GM21381 (cell line): ENCODE data around the gene CFAP65.
A peak's percentile ranks its signal among the peaks of the same experiment; 100 is the strongest.

Experiments used
- ATAC-seq: cut with Tn5 transposase; IDR thresholded peaks from one replicate; pipeline ENCODE4 v1.9.1; 2021; ENCODE audit warnings: mild to moderate bottlenecking, moderate library complexity; ENCODE audit not compliant: unreplicated experiment

Gene CFAP65

DNA sequence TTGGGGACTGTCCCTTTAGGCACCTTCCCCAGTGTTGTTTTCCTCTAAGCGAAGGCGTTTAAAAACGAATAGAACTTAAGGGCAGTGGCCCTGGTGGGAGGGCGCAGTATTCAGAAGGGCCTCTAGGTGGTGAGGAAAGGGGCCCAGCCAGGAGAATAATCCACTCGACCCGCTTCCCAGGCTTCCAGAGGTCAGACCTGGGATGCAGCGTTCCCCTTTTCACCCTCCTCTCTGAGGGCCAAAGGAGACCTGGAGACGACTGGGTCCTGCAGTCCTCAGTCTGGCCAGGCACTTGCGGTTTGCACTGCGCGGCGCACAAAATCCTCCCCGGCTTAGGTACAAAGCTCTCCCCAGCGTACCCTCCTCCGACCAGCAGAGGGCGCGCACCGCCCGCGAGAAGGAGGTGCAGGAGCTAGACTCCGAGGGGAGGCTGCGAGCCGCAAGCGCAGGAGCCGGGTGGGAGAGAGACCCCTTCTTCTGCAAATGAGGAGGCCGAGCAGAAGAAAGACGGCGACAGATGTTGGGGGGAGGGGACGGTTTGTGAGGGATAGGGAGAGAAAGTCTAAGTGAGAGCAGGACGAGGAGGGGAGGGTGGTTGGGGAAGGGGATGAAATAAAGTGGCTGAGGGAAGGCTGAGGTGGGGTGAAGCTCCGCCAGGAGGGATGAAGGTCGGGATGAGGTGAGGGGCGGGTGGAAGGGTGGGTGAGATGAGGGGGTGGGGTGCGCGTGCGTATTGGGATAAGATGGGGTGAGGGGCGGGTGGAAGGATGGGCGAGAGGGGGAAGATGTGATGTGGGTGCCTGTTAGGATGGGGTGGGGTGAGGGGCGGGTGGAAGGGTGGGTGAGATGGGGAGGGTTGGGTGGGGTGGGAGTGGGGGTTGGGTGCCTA, 61.2 kb downstream of the CFAP65 start:
- peak; percentile 91 for ATAC-seq

GRCh38 chr2:218975060-218975777, 66.1 kb downstream of the CFAP65 start:
- no peak for ATAC-seq

GRCh38 chr2:218970894-218971293, 70.4 kb downstream of the CFAP65 start:
- no peak for ATAC-seq

DNA sequence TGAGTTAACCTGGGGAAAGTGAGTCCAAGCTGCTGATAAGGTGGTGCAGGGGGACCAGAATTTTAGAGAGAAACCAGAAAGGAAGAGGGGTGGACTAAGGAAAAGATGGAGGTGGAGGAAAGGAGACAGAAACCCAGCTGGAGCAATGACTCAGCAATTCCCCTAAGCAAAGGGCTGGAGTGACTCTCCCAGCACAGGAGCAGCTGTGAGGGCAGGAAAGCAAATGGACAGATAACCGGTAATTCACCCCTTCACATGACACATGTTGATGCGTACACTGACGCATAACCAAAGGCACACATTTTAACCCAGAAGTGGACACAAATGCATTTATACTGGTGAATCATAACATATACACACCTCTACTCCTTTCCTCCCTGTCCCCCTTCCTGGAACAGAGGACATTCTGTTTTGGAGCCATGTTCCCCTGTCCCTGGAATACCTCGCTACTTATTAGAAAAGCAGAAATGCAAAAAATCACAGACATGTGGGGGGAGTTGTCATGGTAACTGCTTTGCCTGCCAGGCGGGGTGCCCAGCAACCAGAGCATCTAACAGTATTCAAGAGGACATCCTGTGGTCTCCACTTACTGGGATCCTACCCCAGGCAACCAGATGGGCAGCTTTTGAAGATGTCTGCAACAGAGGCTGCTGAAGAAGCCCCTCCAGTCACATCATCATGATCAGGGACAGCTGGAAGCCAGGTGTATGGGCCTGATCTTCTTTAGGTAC, 77.1 kb downstream of the CFAP65 start:
- no peak for ATAC-seq

DNA sequence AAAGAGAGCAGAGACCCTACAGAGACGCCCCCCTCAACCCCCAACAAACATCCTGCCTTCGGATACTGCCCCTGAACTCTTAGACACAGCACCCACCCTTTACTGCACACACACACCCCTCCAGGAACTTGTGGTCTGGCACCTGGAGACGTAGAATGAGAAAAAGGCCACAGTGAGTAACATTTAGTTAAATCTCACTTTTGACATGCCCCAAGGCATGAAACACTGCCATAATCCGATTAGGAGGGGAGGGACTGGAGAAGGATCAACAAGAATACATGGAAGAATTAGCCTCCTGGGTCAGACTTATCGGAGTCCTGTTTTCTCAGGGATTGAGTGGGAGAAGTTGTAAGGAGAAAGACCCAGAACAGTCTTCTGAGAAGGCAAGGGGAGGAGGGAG, 77.7 kb downstream of the CFAP65 start:
- no peak for ATAC-seq

DNA sequence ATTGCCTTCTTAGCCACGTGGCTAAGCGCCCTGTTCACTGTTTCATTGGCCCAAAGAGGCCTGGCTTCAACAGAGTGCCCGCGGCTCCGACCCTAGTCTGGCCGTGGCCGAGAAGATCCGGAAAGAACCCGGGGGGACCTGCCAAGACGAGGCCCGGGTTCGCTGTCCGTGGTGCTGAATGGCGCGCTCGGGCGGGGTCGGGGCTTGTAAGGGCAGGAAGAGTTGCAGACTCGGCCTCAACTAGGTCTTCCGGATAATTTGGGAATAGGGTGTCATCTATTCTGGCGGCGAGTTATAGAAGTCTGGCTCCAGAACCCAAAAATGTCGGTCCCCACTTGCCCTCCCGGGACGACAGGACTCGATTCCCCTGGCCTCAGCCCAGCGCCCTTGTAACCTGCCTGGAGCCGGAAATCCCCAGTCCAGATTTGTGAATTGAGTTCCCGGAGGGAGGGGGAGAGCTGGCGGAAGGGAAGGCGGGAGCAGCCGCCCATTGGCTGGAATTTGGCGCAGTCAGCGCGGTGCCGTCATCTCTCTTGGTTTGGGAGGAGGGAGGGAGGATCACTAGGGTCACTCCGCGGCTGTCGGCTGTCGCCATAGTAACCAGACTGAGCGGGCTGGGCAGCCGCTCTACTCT, 78.3 kb downstream of the CFAP65 start:
- no peak for ATAC-seq

DNA sequence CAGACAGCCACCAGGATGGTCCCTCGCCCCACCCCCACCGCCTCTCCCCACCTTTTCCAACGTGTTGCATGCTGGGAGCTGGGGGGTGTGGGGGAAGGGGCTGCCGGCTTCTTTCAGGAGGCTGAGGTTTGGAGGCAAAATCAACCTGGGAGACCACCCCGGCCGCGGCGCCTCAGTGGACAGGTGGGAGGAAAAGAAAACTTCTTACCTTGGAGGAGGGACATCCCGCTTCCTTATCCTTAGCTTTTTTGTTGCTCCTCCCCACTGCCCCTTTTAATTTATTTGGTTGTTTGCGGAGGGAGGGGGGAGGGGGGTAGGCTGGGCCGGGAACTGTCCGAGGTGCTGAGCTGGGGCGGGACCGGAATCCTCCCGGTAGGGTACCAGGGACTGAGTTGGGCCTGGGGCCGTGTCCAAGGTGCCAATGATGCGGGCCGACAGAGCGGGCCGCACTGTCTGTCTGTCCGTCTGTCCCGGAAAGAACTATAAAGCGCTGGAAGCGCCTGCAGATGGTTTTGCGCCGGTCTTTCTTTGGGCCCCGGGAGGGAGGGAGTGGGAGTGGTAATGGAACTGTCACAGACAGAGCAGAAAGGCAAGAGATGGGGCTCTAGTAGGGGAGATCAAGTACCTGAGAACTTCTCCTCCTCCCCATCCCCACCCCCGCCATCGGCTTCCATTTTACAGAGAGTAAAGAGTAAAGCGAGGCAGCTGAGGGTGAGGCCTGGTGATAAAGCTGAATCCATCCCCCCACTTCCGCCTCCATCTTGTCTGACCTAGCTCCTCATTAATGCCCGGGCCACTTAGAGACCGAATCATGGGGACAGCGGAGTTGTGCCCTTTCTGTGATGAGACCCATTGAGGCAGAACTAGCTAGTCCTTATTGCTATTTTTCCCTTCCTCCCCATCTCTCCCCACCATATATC, 79.4 kb downstream of the CFAP65 start:
- no peak for ATAC-seq

GRCh38 chr2:218961229-218961628, 80.1 kb downstream of the CFAP65 start:
- ATAC-seq: no peak

GRCh38 chr2:218960309-218961165, 80.8 kb downstream of the CFAP65 start:
- no peak for ATAC-seq

- no peak for ATAC-seq
Measured at GRCh38 chr2:218959761-218960308, 81.5 kb downstream of the CFAP65 start.

DNA sequence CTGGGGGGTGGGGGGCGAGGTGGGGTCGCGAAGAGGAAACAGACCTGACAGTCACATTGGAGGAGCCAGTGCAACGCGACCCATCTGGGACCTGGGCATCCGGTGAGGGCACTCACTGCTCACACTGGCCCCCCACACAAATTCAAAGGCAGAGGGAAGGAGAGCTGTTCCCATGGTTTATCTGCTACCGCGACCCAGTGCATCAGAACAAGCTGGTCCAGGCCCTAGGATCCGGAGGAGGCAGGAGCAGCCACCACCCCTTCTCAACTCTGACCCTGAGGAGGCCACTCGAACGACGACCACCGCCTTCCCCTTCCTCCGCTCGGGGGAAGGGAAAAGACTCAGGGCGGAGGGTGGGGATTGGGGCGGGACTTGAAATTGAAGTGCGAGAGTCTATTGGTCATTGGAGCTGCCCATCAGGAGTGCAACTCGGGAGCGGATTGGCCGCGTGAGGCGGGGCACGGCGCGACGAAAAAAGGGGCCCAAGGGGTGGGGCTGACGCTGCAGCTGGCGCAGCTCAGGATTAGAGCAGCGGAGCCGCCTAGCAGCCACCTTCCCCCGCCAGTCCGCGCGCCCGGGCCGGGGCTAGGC, 82.1 kb downstream of the CFAP65 start, which contains the start of gene CDK5R2:
Gene CDK5R2, plus strand, starts transcription at position 526 of the 591 bp plus-strand sequence. CDS start 155 bp downstream, outside the sequence.
- ATAC-seq: peak; percentile 99

GRCh38 chr2:218958276-218958675, 83.0 kb downstream of the CFAP65 start:
- ATAC-seq: no peak

- ATAC-seq: no peak
Measured at GRCh38 chr2:218957671-218958070, 83.6 kb downstream of the CFAP65 start.

DNA sequence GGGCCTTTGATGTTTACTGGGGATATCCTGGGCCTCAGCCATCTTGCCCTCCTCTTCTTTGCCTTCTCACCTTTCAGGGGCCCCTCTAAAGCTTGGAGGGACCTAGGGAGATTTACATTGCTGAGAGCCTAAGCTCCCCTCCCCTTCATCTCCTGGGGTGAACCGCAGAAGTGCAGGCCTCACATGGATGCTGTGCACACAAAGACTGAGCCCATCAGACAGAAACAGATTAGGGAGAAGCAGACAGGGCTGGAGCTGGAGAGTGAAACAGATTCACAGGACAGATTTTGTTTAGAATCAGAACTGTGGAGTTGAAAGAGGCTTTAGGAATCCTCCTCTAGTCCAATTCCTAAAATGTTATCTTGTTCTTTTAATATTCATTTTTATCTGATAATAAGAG, 85.3 kb downstream of the CFAP65 start:
- ATAC-seq: no peak

- ATAC-seq: no peak
Measured at GRCh38 chr2:218954541-218955300, 86.6 kb downstream of the CFAP65 start.

GRCh38 chr2:218953366-218953954, 87.9 kb downstream of the CFAP65 start:
- no peak for ATAC-seq
